GM10266 (cell line): Measurements from ENCODE around the gene MAB21L3.

ENCODE experiments used
- DNase-seq: peaks from one replicate; pipeline ENCODE4 v3.0.0; 2012; ENCODE audit errors: extremely low spot score
- CTCF ChIP-seq: IDR thresholded peaks from 2 replicates; pipeline ENCODE4 v1.5.1; 2012; ENCODE audit warnings: mild to moderate bottlenecking, low read depth; ENCODE audit not compliant: control insufficient read depth, insufficient read depth; ENCODE audit errors: missing control alignments

The MAB21L3 gene

GRCh38 chr1:116159177-116159576 is 48.0 kb downstream of the MAB21L3 start:
- DNase-seq, result no peak
- no peak for TF ChIP-seq CTCF

GRCh38 chr1:116159611-116160010 is 48.4 kb downstream of the MAB21L3 start:
- no peak for TF ChIP-seq CTCF
- no peak for DNase-seq

GRCh38 chr1:116161390-116161789 is 50.2 kb downstream of the MAB21L3 start:
- no peak for DNase-seq
- TF ChIP-seq CTCF, result no peak

- no peak for TF ChIP-seq CTCF
- no peak for DNase-seq
Observed at GRCh38 chr1:116161877-116162390, 50.7 kb downstream of the MAB21L3 start.

GRCh38 chr1:116163533-116163932 is 52.3 kb downstream of the MAB21L3 start:
- DNase-seq, result no peak
- no peak for TF ChIP-seq CTCF

GRCh38 chr1:116164150-116164549 is 53.0 kb downstream of the MAB21L3 start:
- no peak for TF ChIP-seq CTCF

GRCh38 chr1:116164604-116165368 is 53.6 kb downstream of the MAB21L3 start:
- TF ChIP-seq CTCF, result no peak
- DNase-seq, result no peak

More at GRCh38 chr1:116164150-116164549, 53.0 kb downstream of the MAB21L3 start:
- DNase-seq, result no peak
